Diencephalon (tissue), 1 donor: Measurements from ENCODE around the gene TCIRG1. TPM values are rescaled to one million over a fixed set of nuclear protein-coding genes. Genes with fewer than 3 reads are reported as not detected.

ENCODE experiments used
- small RNA-seq: library from RNA; depleted of rRNA; stranded (forward); fragments of <200 nt; gene quantifications from one replicate; pipeline ENCODE3, GENCODE V24; 2014
- total RNA-seq: library from RNA; depleted of rRNA; stranded (reverse); fragments of >200 nt; gene quantifications from one replicate; pipeline ENCODE4 v1.2.3, GENCODE V29; 2014

The TCIRG1 gene, protein sequence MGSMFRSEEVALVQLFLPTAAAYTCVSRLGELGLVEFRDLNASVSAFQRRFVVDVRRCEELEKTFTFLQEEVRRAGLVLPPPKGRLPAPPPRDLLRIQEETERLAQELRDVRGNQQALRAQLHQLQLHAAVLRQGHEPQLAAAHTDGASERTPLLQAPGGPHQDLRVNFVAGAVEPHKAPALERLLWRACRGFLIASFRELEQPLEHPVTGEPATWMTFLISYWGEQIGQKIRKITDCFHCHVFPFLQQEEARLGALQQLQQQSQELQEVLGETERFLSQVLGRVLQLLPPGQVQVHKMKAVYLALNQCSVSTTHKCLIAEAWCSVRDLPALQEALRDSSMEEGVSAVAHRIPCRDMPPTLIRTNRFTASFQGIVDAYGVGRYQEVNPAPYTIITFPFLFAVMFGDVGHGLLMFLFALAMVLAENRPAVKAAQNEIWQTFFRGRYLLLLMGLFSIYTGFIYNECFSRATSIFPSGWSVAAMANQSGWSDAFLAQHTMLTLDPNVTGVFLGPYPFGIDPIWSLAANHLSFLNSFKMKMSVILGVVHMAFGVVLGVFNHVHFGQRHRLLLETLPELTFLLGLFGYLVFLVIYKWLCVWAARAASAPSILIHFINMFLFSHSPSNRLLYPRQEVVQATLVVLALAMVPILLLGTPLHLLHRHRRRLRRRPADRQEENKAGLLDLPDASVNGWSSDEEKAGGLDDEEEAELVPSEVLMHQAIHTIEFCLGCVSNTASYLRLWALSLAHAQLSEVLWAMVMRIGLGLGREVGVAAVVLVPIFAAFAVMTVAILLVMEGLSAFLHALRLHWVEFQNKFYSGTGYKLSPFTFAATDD
- total RNA-seq = 4.8 TPM

DNA sequence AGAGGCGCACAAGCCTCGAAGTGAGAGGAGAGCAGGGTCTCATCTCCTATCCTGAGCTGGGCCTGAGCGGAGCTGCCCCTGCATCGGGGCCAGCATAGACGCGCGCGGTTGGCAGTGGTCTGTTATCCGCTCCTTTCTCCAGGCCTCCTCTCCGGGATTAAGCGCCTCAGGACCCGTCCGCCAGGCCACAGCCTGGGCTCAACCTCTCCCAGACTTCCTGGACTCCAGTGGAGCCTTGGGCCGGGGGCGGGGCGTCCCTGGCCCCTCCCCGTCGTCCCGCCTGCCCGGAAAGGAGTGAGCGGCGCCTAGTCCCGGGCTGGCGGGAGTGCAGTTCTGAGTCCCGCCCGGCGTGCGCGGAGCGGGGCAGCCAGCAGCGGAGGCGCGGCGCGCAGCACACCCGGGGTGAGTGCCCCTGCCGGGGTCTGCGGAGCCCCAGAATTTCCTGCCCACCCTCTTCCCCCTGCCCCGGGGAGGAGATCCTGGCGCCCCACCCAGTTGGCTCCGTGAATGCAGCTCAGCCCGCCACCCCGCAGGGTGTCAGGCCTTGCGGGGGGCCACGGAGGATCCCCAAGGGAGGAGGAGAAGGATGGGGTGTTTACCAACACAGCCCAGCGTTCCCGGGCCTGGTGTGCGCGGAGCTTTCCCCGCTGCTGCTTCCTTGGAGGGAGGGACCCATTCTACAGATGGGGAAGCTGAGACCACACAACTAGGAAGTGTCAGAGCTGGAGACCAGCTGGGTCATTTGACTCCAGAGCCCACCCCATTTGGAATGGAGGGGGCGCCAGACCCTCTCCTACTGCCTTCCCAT lies at the start of gene TCIRG1:
Gene TCIRG1, plus strand, starts transcription at position 308 of the 808 bp plus-strand sequence. CDS start 2,247 bp downstream, outside the sequence.

DNA sequence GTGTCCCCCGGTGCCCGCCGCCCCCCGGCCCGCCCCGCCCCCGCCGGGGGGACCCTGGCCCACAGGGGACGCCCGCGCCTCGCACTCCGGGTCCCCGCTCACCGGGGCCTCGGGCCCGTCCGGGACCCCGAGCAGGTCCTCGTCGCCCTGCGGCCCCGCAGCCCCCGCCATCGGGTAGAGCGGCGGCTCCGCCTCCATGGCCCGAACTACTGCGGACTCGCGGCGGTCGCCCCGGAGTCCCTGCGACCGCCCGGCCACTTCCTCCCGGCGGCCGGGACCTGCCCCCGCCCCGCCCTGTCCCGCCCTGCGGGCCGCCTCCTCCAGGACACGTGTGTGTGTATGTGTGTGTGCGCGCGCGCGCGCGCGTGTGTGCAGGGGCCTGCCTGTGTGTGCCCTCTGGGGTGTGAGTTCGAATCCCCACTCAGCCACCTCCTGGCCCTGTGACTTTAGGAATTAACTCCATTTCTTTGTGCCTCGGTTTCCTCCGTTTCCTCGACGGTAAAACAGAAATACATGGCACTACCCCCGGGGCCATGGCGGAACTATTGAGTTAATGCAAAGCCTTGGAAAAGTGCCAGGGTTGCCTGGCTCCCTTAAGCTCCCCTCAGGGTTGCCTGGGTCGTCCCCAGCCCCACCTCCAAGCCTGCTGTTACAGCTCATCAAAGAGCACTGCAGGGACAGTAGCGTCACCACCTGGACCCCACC lies 34.8 kb upstream of the TCIRG1 start, which contains the start of gene UNC93B1:
Gene UNC93B1, minus strand, starts transcription at position 252 of the 705 bp plus-strand sequence. Its CDS starts 54 bp downstream, at position 198.

DNA sequence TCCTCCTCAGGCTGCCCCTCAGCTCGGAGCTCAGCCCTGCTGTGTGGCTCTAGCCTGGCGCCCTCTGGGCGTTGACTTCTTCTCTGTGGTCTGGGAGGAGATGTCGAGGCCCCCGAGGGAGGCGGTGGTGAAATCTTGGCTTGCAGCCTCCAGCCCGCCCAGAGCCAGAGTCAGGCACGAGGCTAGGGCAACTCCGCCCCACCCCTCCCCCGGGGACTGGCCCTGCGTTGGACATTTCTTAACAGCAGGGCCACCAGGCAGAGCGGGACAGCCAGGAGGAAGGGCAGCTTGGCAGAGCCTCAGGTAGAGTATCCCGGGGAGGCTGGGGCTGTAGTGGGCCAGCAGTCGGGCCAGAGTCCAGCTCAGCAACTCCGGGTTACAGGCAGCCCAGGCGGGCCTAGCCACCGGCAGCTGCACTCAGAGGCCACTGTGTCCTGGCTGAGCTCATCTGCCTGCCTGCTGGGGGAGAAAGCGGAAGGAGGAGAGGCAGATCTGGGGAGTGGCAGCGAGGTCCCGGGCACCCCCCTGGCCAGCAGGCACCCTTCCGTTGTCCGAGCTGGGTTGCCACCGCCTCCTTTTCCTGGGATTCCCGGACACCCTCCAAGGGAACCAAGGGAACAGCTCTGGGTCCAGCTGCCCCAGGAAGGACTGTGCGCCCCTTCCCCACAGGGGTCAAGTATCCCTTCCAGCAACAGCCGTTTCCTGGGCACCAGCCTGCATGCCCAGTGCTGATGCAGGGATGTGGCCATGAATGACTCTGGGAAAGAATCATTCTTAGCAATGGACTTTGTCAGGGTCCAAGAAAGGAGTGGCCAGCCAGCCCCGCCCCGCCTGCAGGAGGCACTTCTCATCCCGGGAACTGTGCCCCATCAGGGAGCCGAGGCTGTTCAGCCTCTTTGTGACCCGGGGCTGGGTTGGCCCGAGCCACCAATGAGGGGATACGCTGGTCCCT lies 28.5 kb upstream of the TCIRG1 start, which contains the start of gene ALDH3B1:
Gene ALDH3B1, plus strand, starts transcription at position 238 of the 952 bp plus-strand sequence. CDS start 4,971 bp downstream, outside the sequence.

DNA sequence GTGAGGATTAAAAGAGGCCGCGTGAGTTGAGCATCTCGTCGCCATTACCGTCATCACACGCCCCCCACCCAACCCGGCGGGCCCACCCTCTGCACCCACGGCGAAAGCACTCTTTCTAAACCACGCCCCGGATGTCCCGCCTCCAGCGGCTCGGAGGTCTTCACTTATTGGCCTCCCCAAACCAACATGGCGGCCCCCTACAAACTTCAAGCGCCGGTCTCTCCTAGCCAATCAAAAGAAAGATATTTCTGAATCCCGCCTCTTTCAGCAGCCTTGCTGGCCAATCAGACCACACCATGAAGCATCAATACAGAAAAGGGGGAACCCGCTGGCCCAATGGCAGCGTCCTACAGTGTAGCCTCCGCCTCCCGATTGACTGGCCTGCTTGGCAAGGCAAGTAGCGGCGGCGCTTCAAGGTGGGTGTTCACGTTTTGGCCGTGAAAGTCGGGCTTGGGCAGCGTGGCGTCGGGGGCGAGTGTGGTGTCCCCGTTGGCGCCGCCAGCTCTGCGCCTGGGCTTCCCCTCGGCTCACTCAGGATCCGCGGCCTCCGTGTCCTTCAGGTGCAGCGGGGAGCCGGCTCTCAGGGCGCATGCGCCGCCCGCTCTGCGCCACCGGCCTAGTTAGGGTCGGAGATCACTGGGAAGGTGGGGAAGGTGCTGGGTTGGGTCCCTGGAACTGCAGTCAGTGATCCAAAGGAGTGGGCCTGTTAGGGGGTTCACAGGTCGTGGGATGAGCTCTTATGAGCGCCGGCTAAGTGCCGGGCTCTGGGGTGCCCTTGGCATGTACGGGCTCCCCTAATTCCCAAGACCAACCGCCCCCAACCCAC lies 8.3 kb upstream of the TCIRG1 start, which contains the start of gene NDUFS8:
Gene NDUFS8, plus strand, starts transcription at position 364 of the 826 bp plus-strand sequence. CDS start 1,471 bp downstream, outside the sequence.

Small RNA genes lying within 50 kb of the gene (small RNA-seq; reads per million reads assigned to genes)
- not detected for gene MIR6753

Other genes with a start within 250 kb of the TCIRG1 start
- gene UNC93B1, start 34.9 kb upstream of the TCIRG1 start, total RNA-seq = 7.6 TPM
- gene ALDH3B1, start 28.7 kb upstream of the TCIRG1 start, total RNA-seq = 0.92 TPM
- gene NDUFS8, start 8.3 kb upstream of the TCIRG1 start, total RNA-seq = 80.7 TPM
- 52.8 TPM for gene CHKA, start 82.4 kb downstream of the TCIRG1 start, total RNA-seq
- gene KMT5B, start 174.3 kb downstream of the TCIRG1 start, total RNA-seq = 110 TPM
- gene C11orf24, start 232.9 kb downstream of the TCIRG1 start, total RNA-seq = 11.3 TPM